ENCODE results near the gene ENTPD1.
"Not testable (repeated sequence)": the region's sequence is repeated elsewhere in the genome, so short reads cannot be mapped to it uniquely, and the experiment has no call there.

The ENTPD1 gene

GRCh38 chr10:95756041-95756761, at the start of gene ENTPD1:
Gene ENTPD1 (plus strand): TSS chr10:95756163. CDS start chr10:95756240, 77 bp downstream.
- H3K4me3 Mint-ChIP-seq: peak within 1 kb of the TSS; percentile 73
- H3K27ac Mint-ChIP-seq: peak within 1 kb of the TSS; percentile 70
- H3K4me1 Mint-ChIP-seq: peaks cover 56% of the 10 kb centered on the region
- peaks cover 10% of the 10 kb centered on the region for H3K36me3 Mint-ChIP-seq
- no peak for DNase-seq (ENCODE audit: low spot score in 2 of 2)
- H3K9me3 Mint-ChIP-seq: peaks cover 5% of the 10 kb centered on the region
- no peak for ATAC-seq

GRCh38 chr10:95706573-95706972, 49.4 kb upstream of the ENTPD1 start:
- Mint-ChIP-seq H3K27ac (no peak overlapping the region), H3K4me1 (no peaks in the 10 kb centered on the region), H3K9me3 (no peaks in the 10 kb centered on the region), H3K36me3 (no peaks in the 10 kb centered on the region), H3K4me3 (no peak overlapping the region)
- ATAC-seq: peak; percentile 36
- DNase-seq (ENCODE audit: low spot score in 2 of 2): no peak

- no peaks in the 10 kb centered on the region for H3K4me1 Mint-ChIP-seq
- no peak overlapping the region for H3K27ac Mint-ChIP-seq
- ATAC-seq: peak; percentile 24
- no peaks in the 10 kb centered on the region for H3K36me3 Mint-ChIP-seq
- DNase-seq (ENCODE audit: low spot score in 2 of 2): peak in 1 of 2 donors; percentile 23
- H3K4me3 Mint-ChIP-seq: no peak overlapping the region
- no peaks in the 10 kb centered on the region for H3K9me3 Mint-ChIP-seq
Observed at GRCh38 chr10:95706990-95707389, 49.0 kb upstream of the ENTPD1 start.

GRCh38 chr10:95711492-95711891, 44.5 kb upstream of the ENTPD1 start:
- H3K27ac Mint-ChIP-seq: no peak overlapping the region
- ATAC-seq (no peak), DNase-seq (ENCODE audit: low spot score in 2 of 2) (peak in 1 of 2 donors; percentile 18)
- no peaks in the 10 kb centered on the region for H3K4me1 Mint-ChIP-seq
- H3K4me3 Mint-ChIP-seq: no peak overlapping the region
- H3K9me3 Mint-ChIP-seq: no peaks in the 10 kb centered on the region
- no peaks in the 10 kb centered on the region for H3K36me3 Mint-ChIP-seq

GRCh38 chr10:95716466-95716865, 39.5 kb upstream of the ENTPD1 start:
- H3K9me3 Mint-ChIP-seq: no peaks in the 10 kb centered on the region
- ATAC-seq (no peak), DNase-seq (ENCODE audit: low spot score in 2 of 2) (no peak)
- H3K36me3 Mint-ChIP-seq: no peaks in the 10 kb centered on the region
- no peaks in the 10 kb centered on the region for H3K4me1 Mint-ChIP-seq
- H3K4me3 Mint-ChIP-seq: no peak overlapping the region
- H3K27ac Mint-ChIP-seq: no peak overlapping the region

GRCh38 chr10:95716866-95717265, 39.1 kb upstream of the ENTPD1 start:
- Mint-ChIP-seq H3K4me1 (no peaks in the 10 kb centered on the region), H3K9me3 (no peaks in the 10 kb centered on the region), H3K36me3 (no peaks in the 10 kb centered on the region), H3K27ac (no peak overlapping the region), H3K4me3 (no peak overlapping the region)
- ATAC-seq (no peak), DNase-seq (ENCODE audit: low spot score in 2 of 2) (no peak)

GRCh38 chr10:95720745-95721144, 35.2 kb upstream of the ENTPD1 start:
- H3K36me3 Mint-ChIP-seq; H3K4me3 Mint-ChIP-seq; DNase-seq (ENCODE audit: low spot score in 2 of 2): not testable (repeated sequence)

GRCh38 chr10:95722496-95722895, 33.5 kb upstream of the ENTPD1 start:
- not testable (repeated sequence) for H3K4me1 Mint-ChIP-seq; H3K4me3 Mint-ChIP-seq; ATAC-seq; H3K9me3 Mint-ChIP-seq; DNase-seq (ENCODE audit: low spot score in 2 of 2); H3K27ac Mint-ChIP-seq; H3K36me3 Mint-ChIP-seq

More at GRCh38 chr10:95720745-95721144, 35.2 kb upstream of the ENTPD1 start:
- not testable (repeated sequence) for H3K9me3 Mint-ChIP-seq, ATAC-seq, H3K4me1 Mint-ChIP-seq, H3K27ac Mint-ChIP-seq

GRCh38 chr10:95728526-95728925, 27.4 kb upstream of the ENTPD1 start:
- DNase-seq (ENCODE audit: low spot score in 2 of 2) (no peak), ATAC-seq (no peak)
- Mint-ChIP-seq H3K4me3 (no peak overlapping the region), H3K9me3 (peaks cover 11% of the 10 kb centered on the region), H3K4me1 (no peaks in the 10 kb centered on the region), H3K36me3 (no peaks in the 10 kb centered on the region), H3K27ac (no peak overlapping the region)

GRCh38 chr10:95729323-95730055, 26.5 kb upstream of the ENTPD1 start:
- Mint-ChIP-seq H3K27ac (no peak overlapping the region), H3K36me3 (no peaks in the 10 kb centered on the region), H3K9me3 (peaks cover 14% of the 10 kb centered on the region), H3K4me1 (no peaks in the 10 kb centered on the region), H3K4me3 (no peak overlapping the region)
- DNase-seq (ENCODE audit: low spot score in 2 of 2) (no peak), ATAC-seq (no peak)

- no peak overlapping the region for H3K4me3 Mint-ChIP-seq
- no peak overlapping the region for H3K27ac Mint-ChIP-seq
- no peak for DNase-seq (ENCODE audit: low spot score in 2 of 2)
- ATAC-seq: no peak
- no peaks in the 10 kb centered on the region for H3K4me1 Mint-ChIP-seq
- peaks cover 8% of the 10 kb centered on the region for H3K9me3 Mint-ChIP-seq
- no peaks in the 10 kb centered on the region for H3K36me3 Mint-ChIP-seq
Observed at GRCh38 chr10:95730233-95730632, 25.7 kb upstream of the ENTPD1 start.

GRCh38 chr10:95732907-95733306, 23.1 kb upstream of the ENTPD1 start:
- not testable (repeated sequence) for H3K36me3 Mint-ChIP-seq; ATAC-seq; H3K27ac Mint-ChIP-seq; H3K4me1 Mint-ChIP-seq; DNase-seq (ENCODE audit: low spot score in 2 of 2); H3K4me3 Mint-ChIP-seq; H3K9me3 Mint-ChIP-seq

GRCh38 chr10:95739056-95739455, 16.9 kb upstream of the ENTPD1 start:
- Mint-ChIP-seq H3K4me1 (peaks cover 9% of the 10 kb centered on the region), H3K4me3 (no peak overlapping the region), H3K27ac (peak overlapping the region; percentile 7), H3K9me3 (peaks cover 3% of the 10 kb centered on the region), H3K36me3 (peaks cover 6% of the 10 kb centered on the region)
- peak; percentile 16 for ATAC-seq
- DNase-seq (ENCODE audit: low spot score in 2 of 2): no peak

- H3K27ac Mint-ChIP-seq: peak overlapping the region; percentile 63
- H3K9me3 Mint-ChIP-seq: peaks cover 3% of the 10 kb centered on the region
- H3K4me3 Mint-ChIP-seq: peak overlapping the region; percentile 46
- H3K36me3 Mint-ChIP-seq: peaks cover 6% of the 10 kb centered on the region
- peaks cover 9% of the 10 kb centered on the region for H3K4me1 Mint-ChIP-seq
- DNase-seq (ENCODE audit: low spot score in 2 of 2) (no peak), ATAC-seq (peak; percentile 78)
Observed at GRCh38 chr10:95741807-95742467, 14.0 kb upstream of the ENTPD1 start.

GRCh38 chr10:95742485-95742884, 13.5 kb upstream of the ENTPD1 start:
- no peak for DNase-seq (ENCODE audit: low spot score in 2 of 2)
- Mint-ChIP-seq H3K4me1 (peaks cover 9% of the 10 kb centered on the region), H3K9me3 (peaks cover 3% of the 10 kb centered on the region), H3K36me3 (peaks cover 6% of the 10 kb centered on the region), H3K4me3 (peak overlapping the region; percentile 46), H3K27ac (peak overlapping the region; percentile 63)
- ATAC-seq: no peak
